T-helper 1 cell treated with Interleukin-12 subunit alpha and Interleukin-12 subunit beta and Interleukin-4 antibody, amounts not matched to agents 30 μg/mL and 1 μg/mL, for 36 hours (primary cell): ENCODE measurements around the gene FRMPD4.

ENCODE experiments used
- H3K27ac Mint-ChIP-seq: one replicate; pipeline ENCODE4 v1.8.0; 2021; ENCODE audit warnings: mild to moderate bottlenecking, mixed read lengths
- H3K27me3 Mint-ChIP-seq: one replicate; pipeline ENCODE4 v1.8.0; 2021; ENCODE audit warnings: low read depth, mixed read lengths
- H3K36me3 Mint-ChIP-seq: one replicate; pipeline ENCODE4 v1.8.0; 2021; ENCODE audit warnings: low read depth, mixed read lengths
- H3K4me1 Mint-ChIP-seq: one replicate; pipeline ENCODE4 v1.8.0; 2021; ENCODE audit warnings: low read depth, mixed read lengths
- H3K4me3 Mint-ChIP-seq: one replicate; pipeline ENCODE4 v1.8.0; 2021; ENCODE audit warnings: mild to moderate bottlenecking, moderate library complexity, mixed read lengths
- H3K9me3 Mint-ChIP-seq: one replicate; pipeline ENCODE4 v1.8.0; 2021; ENCODE audit warnings: mixed read lengths

Gene FRMPD4

DNA sequence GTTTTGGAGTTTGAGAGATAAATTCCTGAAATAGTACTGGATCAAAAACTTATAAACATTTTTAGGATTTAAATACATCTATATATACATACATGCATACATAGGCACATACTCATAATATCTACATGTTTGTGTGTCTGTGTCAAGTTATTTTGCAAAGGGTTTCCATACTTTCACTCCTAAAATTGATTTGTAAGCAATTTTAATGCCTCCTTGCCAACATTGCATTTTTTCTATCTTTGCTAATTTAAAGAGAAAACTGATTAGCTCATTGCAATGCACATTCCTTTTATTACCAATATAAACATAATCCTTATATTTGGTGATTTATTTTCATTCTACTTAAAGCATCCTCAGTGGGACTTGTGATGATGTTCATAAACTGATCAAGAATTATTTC is 258.3 kb downstream of the FRMPD4 start:
- no peaks in the 10 kb centered on the region for H3K4me1 Mint-ChIP-seq
- H3K27ac Mint-ChIP-seq = no peak overlapping the region
- no peak overlapping the region for H3K4me3 Mint-ChIP-seq
- H3K36me3 Mint-ChIP-seq = no peaks in the 10 kb centered on the region
- H3K9me3 Mint-ChIP-seq = no peaks in the 10 kb centered on the region
- H3K27me3 Mint-ChIP-seq = peaks cover 3% of the 10 kb centered on the region

DNA sequence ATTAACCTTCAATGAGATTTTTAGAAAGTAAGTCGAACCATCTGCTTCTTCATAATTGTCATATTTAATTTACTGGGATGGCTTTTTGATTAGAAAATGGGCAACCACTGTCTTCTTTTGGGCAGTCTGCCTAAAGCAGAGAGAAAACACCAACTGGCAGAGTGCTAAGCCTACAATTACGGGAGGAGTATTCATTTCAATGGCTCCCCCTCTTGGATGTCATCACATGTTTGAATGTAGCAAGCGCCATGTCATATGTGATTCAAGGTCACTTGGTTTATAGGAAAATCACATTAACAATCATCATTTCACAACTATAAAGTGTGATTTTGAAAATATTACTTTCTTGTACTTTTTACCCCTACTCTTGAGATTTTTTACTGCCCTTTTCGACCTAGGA is 261.9 kb downstream of the FRMPD4 start:
- peaks cover 3% of the 10 kb centered on the region for H3K27me3 Mint-ChIP-seq
- H3K36me3 Mint-ChIP-seq = no peaks in the 10 kb centered on the region
- H3K4me1 Mint-ChIP-seq = no peaks in the 10 kb centered on the region
- H3K27ac Mint-ChIP-seq = no peak overlapping the region
- H3K4me3 Mint-ChIP-seq = no peak overlapping the region
- no peaks in the 10 kb centered on the region for H3K9me3 Mint-ChIP-seq

DNA sequence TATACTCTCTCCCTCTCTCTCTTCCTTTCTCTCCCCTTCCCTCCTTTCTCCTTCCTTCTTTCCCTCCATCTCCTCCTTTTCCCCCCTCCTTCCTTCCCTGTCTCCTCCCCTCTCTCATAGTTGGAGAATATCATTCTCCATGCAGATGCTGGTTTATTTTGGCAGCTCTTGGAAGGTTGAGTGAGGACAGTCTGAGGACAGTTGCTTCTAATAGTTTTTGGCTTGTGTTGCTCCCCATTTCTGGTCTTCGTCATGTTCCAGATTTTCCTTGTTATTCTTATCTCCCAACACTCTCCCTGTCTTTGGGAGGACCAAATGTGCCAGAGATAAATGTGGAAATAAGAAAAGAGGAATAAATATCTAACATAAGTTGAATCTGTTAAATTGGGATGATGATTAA is 263.0 kb downstream of the FRMPD4 start:
- H3K4me3 Mint-ChIP-seq = no peak overlapping the region
- no peak overlapping the region for H3K27ac Mint-ChIP-seq
- H3K27me3 Mint-ChIP-seq = peaks cover 3% of the 10 kb centered on the region
- H3K9me3 Mint-ChIP-seq = no peaks in the 10 kb centered on the region
- no peaks in the 10 kb centered on the region for H3K4me1 Mint-ChIP-seq
- no peaks in the 10 kb centered on the region for H3K36me3 Mint-ChIP-seq

DNA sequence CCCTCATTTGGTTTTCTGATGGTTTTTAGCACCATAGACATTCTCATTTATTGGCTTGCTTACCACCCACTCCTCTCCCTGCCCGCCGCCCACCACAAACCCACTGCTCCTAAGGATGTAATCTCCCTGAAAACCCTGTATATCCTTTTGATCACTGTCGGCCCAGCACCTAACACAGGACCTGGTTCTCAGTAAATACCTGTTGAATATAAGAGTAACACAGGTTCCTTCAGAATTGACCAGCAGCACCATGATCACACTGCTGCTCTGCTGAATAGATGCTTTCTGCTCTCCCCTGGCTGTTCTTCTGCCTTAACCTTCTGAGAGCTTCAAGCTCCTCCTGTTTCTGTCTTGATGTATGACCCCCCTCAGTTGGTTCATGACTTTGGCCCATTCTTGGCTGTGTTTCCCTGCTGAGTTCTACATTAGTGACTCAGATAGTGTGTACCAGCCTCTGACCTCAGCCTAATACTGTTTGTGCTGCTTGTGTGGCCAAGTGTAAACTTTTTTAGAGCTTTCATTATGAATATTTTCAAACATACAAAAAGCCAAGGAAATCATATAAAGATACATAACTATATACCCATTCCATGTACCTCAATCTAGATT is 265.3 kb downstream of the FRMPD4 start:
- Mint-ChIP-seq H3K9me3 (no peaks in the 10 kb centered on the region), H3K36me3 (no peaks in the 10 kb centered on the region), H3K4me3 (no peak overlapping the region), H3K4me1 (no peaks in the 10 kb centered on the region), H3K27ac (no peak overlapping the region), H3K27me3 (peaks cover 3% of the 10 kb centered on the region)

DNA sequence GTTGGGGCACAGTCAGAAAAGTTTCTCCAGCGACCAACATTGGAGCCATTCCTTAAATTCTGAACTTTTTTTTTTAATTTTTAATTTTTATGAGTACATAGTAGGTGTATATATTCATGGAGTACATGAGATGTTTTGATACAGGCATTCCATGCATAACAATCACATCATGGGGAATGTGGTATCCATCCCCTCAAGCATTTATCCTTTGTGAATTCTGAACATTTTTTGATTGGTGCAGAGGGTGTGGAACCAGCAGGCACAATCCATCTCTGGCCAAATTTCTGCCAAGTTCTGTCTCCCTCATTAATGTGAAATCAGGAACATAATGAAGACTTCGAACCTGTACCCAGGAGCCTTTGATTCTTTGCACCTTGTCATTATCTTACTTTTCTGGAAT is 267.0 kb downstream of the FRMPD4 start:
- H3K4me1 Mint-ChIP-seq = no peaks in the 10 kb centered on the region
- no peak overlapping the region for H3K27ac Mint-ChIP-seq
- no peak overlapping the region for H3K4me3 Mint-ChIP-seq
- no peaks in the 10 kb centered on the region for H3K27me3 Mint-ChIP-seq
- no peaks in the 10 kb centered on the region for H3K36me3 Mint-ChIP-seq
- no peaks in the 10 kb centered on the region for H3K9me3 Mint-ChIP-seq

DNA sequence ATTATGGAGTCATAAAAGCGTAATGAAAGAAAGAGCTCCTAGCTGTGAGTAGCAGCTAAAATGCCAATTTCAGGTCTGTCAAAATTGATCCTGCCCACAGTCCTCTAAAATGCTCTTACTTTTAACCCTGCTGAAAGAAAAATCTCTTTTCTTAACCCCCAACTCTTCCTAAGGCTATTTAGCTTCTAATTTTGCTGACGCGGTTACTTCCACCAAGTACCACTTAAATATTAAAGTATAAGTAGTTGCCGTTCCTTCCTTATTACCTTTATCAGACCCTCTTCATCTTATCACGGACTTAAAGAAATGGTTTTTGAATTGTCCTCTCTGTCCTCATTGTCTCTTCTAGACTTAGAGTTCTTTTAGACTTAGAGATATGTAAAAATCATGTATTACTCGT is 272.2 kb downstream of the FRMPD4 start:
- Mint-ChIP-seq H3K4me3 (no peak overlapping the region), H3K36me3 (no peaks in the 10 kb centered on the region), H3K27me3 (no peaks in the 10 kb centered on the region), H3K4me1 (no peaks in the 10 kb centered on the region), H3K9me3 (no peaks in the 10 kb centered on the region), H3K27ac (no peak overlapping the region)

DNA sequence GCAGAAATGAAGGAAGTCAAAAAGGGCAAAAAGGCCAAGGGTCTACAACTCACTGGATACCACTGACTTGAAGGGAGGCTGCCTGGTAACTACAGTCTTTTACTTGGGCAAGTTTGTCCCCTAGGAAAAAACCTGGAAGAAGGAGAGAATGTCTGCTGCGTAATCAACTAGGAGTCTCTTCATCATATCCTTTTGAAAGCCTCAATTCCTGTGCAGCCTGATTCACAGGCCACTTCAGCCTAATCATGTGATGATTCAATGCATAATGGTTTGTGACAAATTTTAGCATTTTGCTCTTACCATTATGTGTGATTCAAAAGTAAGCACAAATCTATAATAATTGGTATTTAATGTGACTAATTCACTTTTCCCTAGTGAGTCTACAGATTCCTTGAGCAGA is 273.6 kb downstream of the FRMPD4 start:
- Mint-ChIP-seq H3K9me3 (no peaks in the 10 kb centered on the region), H3K27ac (no peak overlapping the region), H3K4me1 (no peaks in the 10 kb centered on the region), H3K36me3 (no peaks in the 10 kb centered on the region), H3K4me3 (no peak overlapping the region), H3K27me3 (no peaks in the 10 kb centered on the region)

DNA sequence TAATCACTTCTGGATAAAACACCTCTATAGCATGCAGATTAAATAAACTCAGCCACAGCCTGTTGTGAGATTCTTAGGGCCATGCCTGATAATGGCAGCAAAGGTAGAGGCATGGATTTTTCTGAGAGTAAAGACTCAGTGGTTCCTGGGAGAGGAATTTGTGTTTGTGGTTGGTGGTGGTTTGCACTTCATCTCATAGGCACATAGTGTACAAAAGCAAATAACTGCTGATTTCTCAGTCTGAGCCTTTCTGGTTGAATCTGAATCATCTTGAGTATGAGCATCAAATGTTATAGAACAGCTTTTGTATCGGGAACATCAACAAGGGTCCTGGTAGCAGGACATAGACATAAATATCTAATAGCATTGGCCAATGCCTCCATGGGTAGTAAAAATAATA is 274.3 kb downstream of the FRMPD4 start:
- H3K4me3 Mint-ChIP-seq = no peak overlapping the region
- H3K27me3 Mint-ChIP-seq = no peaks in the 10 kb centered on the region
- H3K36me3 Mint-ChIP-seq = no peaks in the 10 kb centered on the region
- H3K9me3 Mint-ChIP-seq = no peaks in the 10 kb centered on the region
- H3K4me1 Mint-ChIP-seq = no peaks in the 10 kb centered on the region
- H3K27ac Mint-ChIP-seq = no peak overlapping the region

DNA sequence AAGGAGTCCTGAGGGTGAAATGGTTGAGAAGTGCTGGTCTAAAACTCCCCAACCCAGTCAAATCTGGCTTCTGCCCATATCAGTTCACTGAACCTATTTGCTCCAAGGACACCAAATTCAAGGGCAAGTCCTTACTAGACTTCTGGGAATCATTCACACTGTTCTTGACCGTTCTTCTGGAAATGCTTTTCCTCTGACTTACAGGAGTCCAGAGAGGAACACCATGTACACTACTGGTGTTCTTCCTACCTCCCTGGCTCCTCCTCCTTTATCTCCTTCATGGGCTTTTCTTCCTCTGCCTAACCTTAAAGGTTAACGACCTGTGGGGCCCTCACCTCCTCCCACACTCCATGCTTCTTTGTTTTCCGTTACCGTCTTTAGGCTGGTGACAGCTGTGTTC is 281.3 kb downstream of the FRMPD4 start:
- Mint-ChIP-seq H3K36me3 (no peaks in the 10 kb centered on the region), H3K27ac (no peak overlapping the region), H3K4me3 (no peak overlapping the region), H3K27me3 (no peaks in the 10 kb centered on the region), H3K4me1 (no peaks in the 10 kb centered on the region), H3K9me3 (no peaks in the 10 kb centered on the region)

DNA sequence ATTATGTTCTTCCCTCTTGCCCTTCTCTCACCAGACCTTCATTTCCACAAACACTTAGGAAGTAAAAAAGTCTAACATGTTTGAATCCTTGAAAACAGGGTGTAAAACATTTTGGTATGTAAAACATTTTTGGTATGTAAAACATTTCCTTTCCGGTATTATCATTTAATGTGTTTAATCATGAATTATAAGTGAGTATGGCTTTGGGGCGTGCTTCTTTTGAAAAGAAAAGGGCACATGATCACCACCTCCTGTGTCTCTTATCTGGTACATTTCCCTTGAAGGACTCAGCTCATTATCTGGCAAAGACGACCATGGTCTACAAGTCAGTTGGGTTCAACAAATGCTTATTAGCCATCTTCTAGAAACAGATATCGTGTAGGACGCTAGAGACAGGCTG is 283.6 kb downstream of the FRMPD4 start:
- no peak overlapping the region for H3K4me3 Mint-ChIP-seq
- no peaks in the 10 kb centered on the region for H3K36me3 Mint-ChIP-seq
- no peaks in the 10 kb centered on the region for H3K9me3 Mint-ChIP-seq
- no peaks in the 10 kb centered on the region for H3K4me1 Mint-ChIP-seq
- no peaks in the 10 kb centered on the region for H3K27me3 Mint-ChIP-seq
- no peak overlapping the region for H3K27ac Mint-ChIP-seq

DNA sequence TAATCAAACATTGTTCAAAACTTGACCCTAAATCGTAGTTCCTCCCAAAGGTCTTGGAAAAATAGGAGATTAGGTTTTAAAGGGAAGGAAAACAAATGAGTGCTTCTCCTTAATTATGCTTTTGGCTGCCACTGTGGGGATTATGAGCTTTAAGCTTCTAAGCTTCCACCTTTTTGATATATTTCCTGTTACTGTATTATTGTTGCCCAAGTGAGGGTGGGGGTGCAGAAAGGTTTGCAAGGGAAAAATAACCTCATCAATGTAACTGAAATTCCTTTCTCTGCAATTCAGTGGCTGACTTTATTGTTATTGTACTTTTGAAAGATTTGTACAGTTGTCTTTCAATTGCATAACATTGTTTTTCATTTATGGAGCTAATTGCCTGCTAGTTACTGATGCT is 285.1 kb downstream of the FRMPD4 start:
- no peaks in the 10 kb centered on the region for H3K27me3 Mint-ChIP-seq
- H3K36me3 Mint-ChIP-seq = no peaks in the 10 kb centered on the region
- no peaks in the 10 kb centered on the region for H3K9me3 Mint-ChIP-seq
- H3K4me1 Mint-ChIP-seq = no peaks in the 10 kb centered on the region
- H3K27ac Mint-ChIP-seq = no peak overlapping the region
- no peak overlapping the region for H3K4me3 Mint-ChIP-seq

DNA sequence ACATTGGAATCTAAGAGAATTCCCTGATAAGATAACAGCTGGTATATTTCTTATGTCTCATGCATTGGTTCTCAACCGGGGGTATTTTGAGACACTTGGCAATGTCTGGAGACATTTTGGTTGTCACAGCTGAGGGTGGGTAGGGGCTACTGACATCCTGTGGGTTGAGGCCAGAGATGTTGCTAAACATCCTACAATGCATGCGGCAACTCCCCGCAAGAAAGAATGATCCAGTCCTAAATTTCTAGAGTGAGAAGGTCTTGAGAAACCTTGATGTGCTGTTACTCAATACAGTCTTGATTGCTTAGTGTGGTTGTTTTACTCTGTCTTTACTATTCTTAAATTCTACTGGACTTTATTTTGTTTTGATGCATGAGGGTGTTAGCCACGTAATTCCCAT is 287.2 kb downstream of the FRMPD4 start:
- Mint-ChIP-seq H3K4me3 (no peak overlapping the region), H3K36me3 (no peaks in the 10 kb centered on the region), H3K27ac (no peak overlapping the region), H3K27me3 (no peaks in the 10 kb centered on the region), H3K4me1 (no peaks in the 10 kb centered on the region), H3K9me3 (no peaks in the 10 kb centered on the region)

DNA sequence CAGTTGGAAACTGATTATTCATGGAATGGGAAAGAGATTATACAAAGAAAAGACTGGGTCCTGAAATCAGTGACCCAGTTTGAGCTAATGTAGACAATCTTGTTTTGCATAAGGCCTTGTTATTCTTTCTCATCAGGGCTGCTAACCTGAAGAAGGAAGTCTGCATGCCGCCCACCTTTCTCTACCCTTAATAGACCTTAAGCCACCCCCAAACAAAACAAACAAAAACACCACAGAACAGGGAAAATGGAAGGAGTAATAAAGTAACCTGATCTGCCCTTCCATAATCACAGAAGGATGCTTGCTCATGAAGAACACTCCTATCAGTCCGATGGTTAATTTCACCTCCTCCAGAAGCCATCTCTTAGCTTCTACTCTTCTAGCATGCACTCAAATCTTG is 288.1 kb downstream of the FRMPD4 start:
- no peaks in the 10 kb centered on the region for H3K27me3 Mint-ChIP-seq
- H3K4me3 Mint-ChIP-seq = no peak overlapping the region
- H3K4me1 Mint-ChIP-seq = no peaks in the 10 kb centered on the region
- H3K27ac Mint-ChIP-seq = no peak overlapping the region
- no peaks in the 10 kb centered on the region for H3K36me3 Mint-ChIP-seq
- H3K9me3 Mint-ChIP-seq = no peaks in the 10 kb centered on the region

DNA sequence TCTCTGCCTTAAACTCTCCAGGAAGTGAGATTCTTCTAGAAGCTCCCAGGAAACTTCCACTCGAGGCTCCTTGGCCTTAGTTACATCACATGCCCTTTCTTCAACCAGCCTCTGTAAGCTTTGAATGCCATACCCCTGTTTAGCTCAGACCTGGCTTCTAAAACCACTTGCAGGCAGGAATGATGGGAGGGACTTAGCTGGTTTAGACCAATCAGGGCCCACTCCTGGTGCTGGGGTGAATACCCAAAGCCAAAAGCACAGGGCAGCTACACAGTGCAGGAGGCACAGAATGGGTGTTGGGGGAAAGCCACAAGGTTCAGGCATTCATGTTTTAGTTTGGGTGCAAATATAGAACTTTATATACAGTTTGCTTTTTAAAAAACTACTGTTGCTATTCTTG is 296.2 kb downstream of the FRMPD4 start:
- H3K27me3 Mint-ChIP-seq = no peaks in the 10 kb centered on the region
- no peak overlapping the region for H3K4me3 Mint-ChIP-seq
- H3K4me1 Mint-ChIP-seq = no peaks in the 10 kb centered on the region
- H3K9me3 Mint-ChIP-seq = no peaks in the 10 kb centered on the region
- no peak overlapping the region for H3K27ac Mint-ChIP-seq
- no peaks in the 10 kb centered on the region for H3K36me3 Mint-ChIP-seq

DNA sequence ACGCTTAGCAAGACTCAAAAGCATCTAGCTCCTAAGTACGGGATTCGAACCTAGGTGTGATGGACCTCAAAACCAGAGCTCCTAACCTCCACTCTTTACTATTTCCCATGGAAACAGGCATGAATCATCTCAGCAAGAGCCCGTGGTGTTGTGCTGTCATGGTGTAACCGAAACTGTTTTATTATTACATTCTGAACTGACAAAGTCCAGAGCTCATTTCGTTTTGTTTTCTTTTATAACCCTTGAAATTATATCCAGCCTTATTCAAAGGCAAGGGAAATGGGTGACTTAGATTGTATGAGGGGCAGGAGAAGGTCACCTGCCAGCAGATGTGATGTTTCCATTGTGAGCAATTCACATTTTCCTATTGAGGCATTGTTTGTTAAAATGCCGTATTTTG is 301.1 kb downstream of the FRMPD4 start:
- H3K4me1 Mint-ChIP-seq = no peaks in the 10 kb centered on the region
- H3K9me3 Mint-ChIP-seq = no peaks in the 10 kb centered on the region
- no peak overlapping the region for H3K27ac Mint-ChIP-seq
- H3K27me3 Mint-ChIP-seq = no peaks in the 10 kb centered on the region
- H3K4me3 Mint-ChIP-seq = no peak overlapping the region
- no peaks in the 10 kb centered on the region for H3K36me3 Mint-ChIP-seq

DNA sequence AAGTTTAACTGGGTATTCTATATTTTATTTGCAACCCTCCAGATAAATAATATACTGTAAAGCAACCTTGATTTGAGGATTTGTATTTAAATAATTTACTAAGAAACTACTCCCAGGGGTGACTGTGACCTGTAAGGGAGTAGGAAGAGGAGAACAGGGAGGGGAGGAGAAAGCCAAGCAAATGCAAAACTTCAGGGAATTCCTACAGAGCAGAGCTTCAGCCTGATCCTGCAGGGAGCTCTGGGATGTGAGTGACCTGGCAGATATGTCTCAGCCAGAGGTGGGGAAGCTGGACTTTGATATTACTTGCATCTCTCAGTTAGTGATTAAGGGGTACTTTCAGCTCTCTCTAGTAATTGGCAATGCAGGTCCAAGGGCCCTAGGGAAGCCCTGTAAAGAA is 302.0 kb downstream of the FRMPD4 start:
- Mint-ChIP-seq H3K27ac (no peak overlapping the region), H3K27me3 (no peaks in the 10 kb centered on the region), H3K9me3 (no peaks in the 10 kb centered on the region), H3K4me1 (no peaks in the 10 kb centered on the region), H3K36me3 (no peaks in the 10 kb centered on the region), H3K4me3 (no peak overlapping the region)
